ENCODE measurements around the gene SLC15A2. TPM values are rescaled to one million over a fixed set of nuclear protein-coding genes. Genes with fewer than 3 reads are reported as not detected.

Gene SLC15A2
- total RNA-seq, 1 experiment from 2014 or later: 0.41 TPM

- ATAC-seq (no peak), DNase-seq (ENCODE audit: low read depth, low spot score) (no peak)
- H3K27me3 ChIP-seq (ENCODE audit: control insufficient read depth, insufficient read depth, low read length): no peaks in the 10 kb centered on the region
- no peaks in the 10 kb centered on the region for H3K9me3 ChIP-seq (ENCODE audit: control insufficient read depth, insufficient read depth, low read depth, low read length)
- H3K36me3 ChIP-seq (ENCODE audit: control insufficient read depth, insufficient read depth, low read length): no peaks in the 10 kb centered on the region
- ChIA-PET CTCF (no interaction called here), POLR2A (no interaction called here)
- no peak for TF ChIP-seq POLR2AphosphoS5 (IDR thresholded peaks at IDR 0.05; ENCODE audit: low read depth, low read length)
- no peak for TF ChIP-seq CTCF (IDR thresholded peaks at IDR 0.05)
- no peak for TF ChIP-seq REST (IDR thresholded peaks at IDR 0.05; ENCODE audit: insufficient read depth in 1 of 2, low read depth in 2 of 2, low read length in 1 of 2)
- no peak for TF ChIP-seq TCF7L2 (IDR thresholded peaks at IDR 0.05; ENCODE audit: low read depth, low read length)
- TF ChIP-seq SIN3A (IDR thresholded peaks at IDR 0.05; ENCODE audit: borderline replicate concordance, insufficient read depth, low read depth, low read length): no peak
- no peaks in the 10 kb centered on the region for H3K4me1 ChIP-seq (ENCODE audit: control insufficient read depth, insufficient read depth, low read length)
- no TSS peak for BruUV-seq (replicated peaks)
- intact Hi-C loops (cut with micrococcal nuclease; ENCODE audit: unreplicated experiment): no loop called here
- H3K4me3 ChIP-seq (ENCODE audit: low read depth in 2 of 2, low read length in 2 of 2): no peak overlapping the region
- H3K27ac ChIP-seq (ENCODE audit: low read length): no peak overlapping the region
- in situ Hi-C loops (cut with HindIII; ENCODE audit: low pct_unique_long_range_greater_than_20kb, low sequenced_read_pairs): no loop called here
Measured at GRCh38 chr3:121870717-121871116, 23.5 kb upstream of the SLC15A2 start.

GRCh38 chr3:121871430-121871829 lies 22.8 kb upstream of the SLC15A2 start:
- H3K9me3 ChIP-seq (ENCODE audit: control insufficient read depth, insufficient read depth, low read depth, low read length): no peaks in the 10 kb centered on the region
- H3K27me3 ChIP-seq (ENCODE audit: control insufficient read depth, insufficient read depth, low read length): no peaks in the 10 kb centered on the region
- BruUV-seq (replicated peaks): no TSS peak
- H3K4me1 ChIP-seq (ENCODE audit: control insufficient read depth, insufficient read depth, low read length): no peaks in the 10 kb centered on the region
- no peak overlapping the region for H3K27ac ChIP-seq (ENCODE audit: low read length)
- DNase-seq (ENCODE audit: low read depth, low spot score) (no peak), ATAC-seq (no peak)
- TF ChIP-seq SIN3A (IDR thresholded peaks at IDR 0.05; ENCODE audit: borderline replicate concordance, insufficient read depth, low read depth, low read length) (no peak), REST (IDR thresholded peaks at IDR 0.05; ENCODE audit: insufficient read depth in 1 of 2, low read depth in 2 of 2, low read length in 1 of 2) (no peak), TCF7L2 (IDR thresholded peaks at IDR 0.05; ENCODE audit: low read depth, low read length) (no peak), POLR2AphosphoS5 (IDR thresholded peaks at IDR 0.05; ENCODE audit: low read depth, low read length) (no peak), CTCF (IDR thresholded peaks at IDR 0.05) (no peak)
- ChIA-PET CTCF (no interaction called here), POLR2A (no interaction called here)
- H3K36me3 ChIP-seq (ENCODE audit: control insufficient read depth, insufficient read depth, low read length): no peaks in the 10 kb centered on the region
- H3K4me3 ChIP-seq (ENCODE audit: low read depth in 2 of 2, low read length in 2 of 2): no peak overlapping the region
- in situ Hi-C loops (cut with HindIII; ENCODE audit: low pct_unique_long_range_greater_than_20kb, low sequenced_read_pairs) (no loop called here), intact Hi-C loops (cut with micrococcal nuclease; ENCODE audit: unreplicated experiment) (no loop called here)
